Tibial nerve (tissue), 3 donors: ENCODE data around the gene KMT5C.

Experiments used
- POLR2A ChIP-seq, 2 donors: fragments of 450-650 bp; IDR thresholded peaks; one replicate each; pipeline ENCODE4 v1.6.1; 2017; ENCODE audit warnings: antibody characterized with exemption in 2 of 2, mild to moderate bottlenecking in 2 of 2, moderate library complexity in 2 of 2
- TF ChIP-seq, protein P1 (sequence below), 5 experiments: fragments of 200-600 bp in 3 of 5; fragments of 450-650 bp in 2 of 5; sonication (generic) in 3 of 5; IDR thresholded peaks; one replicate each; pipeline ENCODE4 v1.5.1; 2016 to 2019; ENCODE audit warnings: antibody characterized with exemption in 5 of 5, mild to moderate bottlenecking in 3 of 5, moderate library complexity in 2 of 5

DNA sequence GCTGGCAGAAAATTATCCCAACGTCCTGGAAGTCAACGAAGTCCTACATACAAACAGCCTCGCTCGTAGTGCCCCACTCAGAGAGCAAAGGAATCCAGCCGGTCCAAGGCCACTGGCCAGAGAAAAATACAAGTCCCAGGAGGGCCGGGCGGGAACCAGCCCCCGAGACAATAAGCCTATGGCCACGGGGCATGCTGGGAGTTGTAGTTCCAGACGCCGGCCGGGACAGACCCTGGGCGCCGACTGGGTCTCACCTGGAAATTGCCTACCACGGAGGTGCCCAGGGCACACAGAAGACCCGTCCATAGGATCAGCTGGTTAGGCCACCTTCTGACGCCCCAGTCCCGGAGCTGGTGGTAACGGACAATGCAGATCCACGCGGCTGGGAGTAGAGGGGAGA lies 19.9 kb upstream of the KMT5C start:
- TF ChIP-seq, protein P1, sequence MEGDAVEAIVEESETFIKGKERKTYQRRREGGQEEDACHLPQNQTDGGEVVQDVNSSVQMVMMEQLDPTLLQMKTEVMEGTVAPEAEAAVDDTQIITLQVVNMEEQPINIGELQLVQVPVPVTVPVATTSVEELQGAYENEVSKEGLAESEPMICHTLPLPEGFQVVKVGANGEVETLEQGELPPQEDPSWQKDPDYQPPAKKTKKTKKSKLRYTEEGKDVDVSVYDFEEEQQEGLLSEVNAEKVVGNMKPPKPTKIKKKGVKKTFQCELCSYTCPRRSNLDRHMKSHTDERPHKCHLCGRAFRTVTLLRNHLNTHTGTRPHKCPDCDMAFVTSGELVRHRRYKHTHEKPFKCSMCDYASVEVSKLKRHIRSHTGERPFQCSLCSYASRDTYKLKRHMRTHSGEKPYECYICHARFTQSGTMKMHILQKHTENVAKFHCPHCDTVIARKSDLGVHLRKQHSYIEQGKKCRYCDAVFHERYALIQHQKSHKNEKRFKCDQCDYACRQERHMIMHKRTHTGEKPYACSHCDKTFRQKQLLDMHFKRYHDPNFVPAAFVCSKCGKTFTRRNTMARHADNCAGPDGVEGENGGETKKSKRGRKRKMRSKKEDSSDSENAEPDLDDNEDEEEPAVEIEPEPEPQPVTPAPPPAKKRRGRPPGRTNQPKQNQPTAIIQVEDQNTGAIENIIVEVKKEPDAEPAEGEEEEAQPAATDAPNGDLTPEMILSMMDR (IDR thresholded peaks at IDR 0.05) = no peak
- no peak for TF ChIP-seq POLR2A (IDR thresholded peaks at IDR 0.05)
